ENCODE data around the gene TAF1B. TPM values are rescaled to one million over a fixed set of nuclear protein-coding genes. Genes with fewer than 3 reads are reported as not detected.

TAF1B gene
- total and polyA plus RNA-seq, 2 donors (not counting 3 experiments of a cell fraction or from before 2014, with no cell fraction given): 6.3 to 29.4 TPM

GRCh38 chr2:9819551-9819950, 23.7 kb upstream of the TAF1B start:
- DNase-seq (ENCODE audit: low read depth, low spot score): no peak
- H3K27ac ChIP-seq (ENCODE audit: insufficient read depth, low read depth, low read length): no peak overlapping the region
- no peaks in the 10 kb centered on the region for H3K36me3 ChIP-seq (ENCODE audit: control insufficient read depth in 2 of 2, extremely low read depth in 1 of 2, insufficient read depth in 2 of 2, low read length in 2 of 2)
- H3K27me3 ChIP-seq (ENCODE audit: control insufficient read depth in 2 of 2, insufficient read depth in 2 of 2, low read length in 2 of 2): no peaks in the 10 kb centered on the region
- H3K4me1 ChIP-seq (ENCODE audit: control insufficient read depth, extremely low read depth, insufficient read depth, low read length): no peaks in the 10 kb centered on the region
- TF ChIP-seq JUN (IDR thresholded peaks at IDR 0.05; ENCODE audit: borderline replicate concordance, insufficient read depth, insufficient read length, low read depth): no peak
- no peak for TF ChIP-seq CTCF (IDR thresholded peaks at IDR 0.05; ENCODE audit: extremely low read depth in 1 of 2, insufficient read depth in 1 of 2, low read depth in 1 of 2, low read length in 2 of 2)
- TF ChIP-seq MYC (IDR thresholded peaks at IDR 0.05; ENCODE audit: low read depth, low read length): no peak
- no peak for TF ChIP-seq EZH2 (IDR thresholded peaks at IDR 0.05; ENCODE audit: borderline replicate concordance, low read depth, low read length, severe bottlenecking)
- TF ChIP-seq MAX (IDR thresholded peaks at IDR 0.05; ENCODE audit: insufficient read depth, insufficient read length): no peak
- TF ChIP-seq POLR2A (IDR thresholded peaks at IDR 0.05; ENCODE audit: low read depth, low read length): no peak
- no peak for TF ChIP-seq FOS (IDR thresholded peaks at IDR 0.05; ENCODE audit: borderline replicate concordance, insufficient read depth, low read length)
- TF ChIP-seq POLR2AphosphoS5 (IDR thresholded peaks at IDR 0.05; ENCODE audit: insufficient read depth, low read depth, low read length): no peak
- no peak for TF ChIP-seq GATA2 (IDR thresholded peaks at IDR 0.05; ENCODE audit: insufficient read depth, insufficient read length, low read depth, low read length)
- H3K9ac ChIP-seq (replicated peaks; ENCODE audit: extremely low read depth, insufficient read depth, low read length): no peak overlapping the region
- FAIRE-seq: no peak
- H4K20me1 ChIP-seq (replicated peaks; ENCODE audit: control insufficient read depth, extremely low read depth, insufficient read depth, low read length): no peaks in the 10 kb centered on the region
- no peaks in the 10 kb centered on the region for H3K9me1 ChIP-seq (replicated peaks; ENCODE audit: control insufficient read depth, extremely low read depth, insufficient read depth, low read length)
- intact Hi-C loops (cut with micrococcal nuclease) (no loop called here), dilution Hi-C loops (cut with MboI; ENCODE audit: extremely low pct_ligation_motif_present, low sequenced_read_pairs) (loop anchor here (25.0 kb wide), 1 partner anchor 143 kb away; the partner anchor contains the start of gene GRHL1)
- H3K4me2 ChIP-seq (ENCODE audit: insufficient read depth, low read length): no peak overlapping the region
- no peak overlapping the region for H2AFZ ChIP-seq (ENCODE audit: low read depth, low read length)
- CTCF ChIA-PET: interaction anchor here (1.0 kb wide), 1 partner anchor 95 kb away, joined by 3 read pairs; no protein-coding TSS in a partner anchor
- no peaks in the 10 kb centered on the region for H3K9me3 ChIP-seq (replicated peaks; ENCODE audit: control insufficient read depth, insufficient read depth, low read length)
- POLR2A ChIA-PET: no interaction called here
- no peaks in the 10 kb centered on the region for H3K79me2 ChIP-seq (ENCODE audit: control insufficient read depth, insufficient read depth, low read length)
- no TSS peak for BruUV-seq (replicated peaks)
- no peak overlapping the region for H3K4me3 ChIP-seq (replicated peaks in 1 of 3; ENCODE audit: insufficient read depth in 1 of 3, low read depth in 1 of 3, low read length in 3 of 3)

All from endothelial cell of umbilical vein (primary cell).